ENCODE measurements around the gene FUT6. TPM values are rescaled to one million over a fixed set of nuclear protein-coding genes. Genes with fewer than 3 reads are reported as not detected.

The FUT6 gene
- total RNA-seq, 2 experiments from 2014 or later: not detected

DNA sequence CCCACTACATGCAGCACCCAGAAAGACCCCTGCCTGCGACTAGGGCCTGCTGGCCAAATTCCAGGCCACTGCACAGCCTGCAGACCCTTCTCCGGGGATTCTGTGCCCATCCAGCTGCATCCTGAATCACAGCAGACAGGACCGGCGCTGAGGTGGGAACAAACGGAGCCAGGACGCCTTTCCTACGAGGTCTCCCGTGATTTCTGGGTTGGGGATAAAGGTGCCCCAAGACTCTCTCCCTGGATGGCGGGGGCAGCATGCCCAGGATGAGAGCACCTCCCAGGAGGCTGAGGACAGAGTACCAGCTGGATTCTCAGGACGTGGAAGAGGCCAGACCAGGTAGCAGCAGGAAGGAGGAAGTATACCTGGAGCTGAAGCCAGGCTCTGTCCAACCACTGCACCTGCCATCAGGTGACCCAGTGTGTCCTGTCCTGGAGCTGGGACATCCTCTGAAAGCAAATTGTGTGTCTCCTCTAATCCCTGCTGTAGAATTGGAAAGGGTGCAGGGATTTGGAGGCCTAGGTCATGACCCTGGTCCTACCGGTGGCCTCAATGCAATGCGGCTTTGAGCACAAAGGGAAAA lies 34.2 kb upstream of the FUT6 start:
- Histone ChIP-seq H3K9me3 (ENCODE audit: low read length) (no peaks in the 10 kb centered on the region), H3K4me1 (ENCODE audit: insufficient read depth, low read length, poor library complexity, severe bottlenecking) (no peaks in the 10 kb centered on the region), H3K9me2 (ENCODE audit: insufficient read depth, low read length) (no peaks in the 10 kb centered on the region), H3K4me3 (ENCODE audit: low read depth, low read length, poor library complexity, severe bottlenecking) (no peak overlapping the region), H3K79me2 (ENCODE audit: insufficient read depth, low read depth, low read length) (no peaks in the 10 kb centered on the region), H3K36me3 (ENCODE audit: insufficient read depth, low read length) (no peaks in the 10 kb centered on the region), H2AFZ (ENCODE audit: low read length) (no peak overlapping the region), H4K20me1 (ENCODE audit: insufficient read depth, low read length) (no peaks in the 10 kb centered on the region), H3K27ac (ENCODE audit: low read depth, low read length, poor library complexity, severe bottlenecking) (no peak overlapping the region), H3K4me2 (ENCODE audit: low read length) (no peak overlapping the region)
- no TSS peak for BruUV-seq (replicated peaks)
- intact Hi-C loops (cut with micrococcal nuclease; ENCODE audit: unreplicated experiment): no loop called here
- CTCF ChIA-PET (ENCODE audit: unreplicated experiment): no interaction called here
- POLR2A ChIA-PET: no interaction called here
- DNase-seq (ENCODE audit: low spot score): no peak
- no peak for TF ChIP-seq EZH2phosphoT487 (IDR thresholded peaks at IDR 0.05; ENCODE audit: borderline replicate concordance, low read depth, low read length)
- TF ChIP-seq, protein P1, sequence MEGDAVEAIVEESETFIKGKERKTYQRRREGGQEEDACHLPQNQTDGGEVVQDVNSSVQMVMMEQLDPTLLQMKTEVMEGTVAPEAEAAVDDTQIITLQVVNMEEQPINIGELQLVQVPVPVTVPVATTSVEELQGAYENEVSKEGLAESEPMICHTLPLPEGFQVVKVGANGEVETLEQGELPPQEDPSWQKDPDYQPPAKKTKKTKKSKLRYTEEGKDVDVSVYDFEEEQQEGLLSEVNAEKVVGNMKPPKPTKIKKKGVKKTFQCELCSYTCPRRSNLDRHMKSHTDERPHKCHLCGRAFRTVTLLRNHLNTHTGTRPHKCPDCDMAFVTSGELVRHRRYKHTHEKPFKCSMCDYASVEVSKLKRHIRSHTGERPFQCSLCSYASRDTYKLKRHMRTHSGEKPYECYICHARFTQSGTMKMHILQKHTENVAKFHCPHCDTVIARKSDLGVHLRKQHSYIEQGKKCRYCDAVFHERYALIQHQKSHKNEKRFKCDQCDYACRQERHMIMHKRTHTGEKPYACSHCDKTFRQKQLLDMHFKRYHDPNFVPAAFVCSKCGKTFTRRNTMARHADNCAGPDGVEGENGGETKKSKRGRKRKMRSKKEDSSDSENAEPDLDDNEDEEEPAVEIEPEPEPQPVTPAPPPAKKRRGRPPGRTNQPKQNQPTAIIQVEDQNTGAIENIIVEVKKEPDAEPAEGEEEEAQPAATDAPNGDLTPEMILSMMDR (conservative IDR thresholded peaks at IDR 0.05; ENCODE audit: low read length): no peak

DNA sequence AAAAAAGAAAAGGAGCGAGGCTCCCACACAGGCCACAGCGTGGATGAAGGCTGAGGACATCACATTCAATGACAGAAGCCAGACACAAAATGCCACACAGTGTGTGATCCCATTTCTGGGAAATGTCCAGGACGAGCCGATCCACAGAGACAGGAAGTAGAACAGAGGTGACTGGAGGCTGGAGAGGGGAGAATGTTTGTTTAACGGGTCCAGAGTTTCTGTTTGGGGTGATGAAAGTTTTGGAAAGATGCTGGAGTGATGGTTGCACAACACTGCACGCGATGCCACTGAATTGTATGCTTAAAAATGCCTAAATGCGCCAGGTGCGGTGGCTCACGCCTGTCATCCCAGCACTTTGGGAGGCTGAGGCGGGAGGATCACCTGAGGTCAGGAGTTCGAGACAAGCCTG lies 31.5 kb upstream of the FUT6 start:
- H3K36me3 ChIP-seq (ENCODE audit: insufficient read depth, low read length): no peaks in the 10 kb centered on the region
- no peak for TF ChIP-seq EZH2phosphoT487 (IDR thresholded peaks at IDR 0.05; ENCODE audit: borderline replicate concordance, low read depth, low read length)
- TF ChIP-seq, protein P1 (conservative IDR thresholded peaks at IDR 0.05; ENCODE audit: low read length): no peak
- no peak for DNase-seq (ENCODE audit: low spot score)
- no peak overlapping the region for H2AFZ ChIP-seq (ENCODE audit: low read length)
- H3K4me1 ChIP-seq (ENCODE audit: insufficient read depth, low read length, poor library complexity, severe bottlenecking): peaks cover 8% of the 10 kb centered on the region
- ChIA-PET POLR2A (interaction anchor here (0.6 kb wide), 2 partner anchors 18 to 183 kb away, joined by 3 to 4 read pairs; no protein-coding TSS in a partner anchor), CTCF (ENCODE audit: unreplicated experiment) (no interaction called here)
- no peaks in the 10 kb centered on the region for H3K79me2 ChIP-seq (ENCODE audit: insufficient read depth, low read depth, low read length)
- no peak overlapping the region for H3K4me3 ChIP-seq (ENCODE audit: low read depth, low read length, poor library complexity, severe bottlenecking)
- no peaks in the 10 kb centered on the region for H3K9me3 ChIP-seq (ENCODE audit: low read length)
- no peaks in the 10 kb centered on the region for H4K20me1 ChIP-seq (ENCODE audit: insufficient read depth, low read length)
- no peak overlapping the region for H3K27ac ChIP-seq (ENCODE audit: low read depth, low read length, poor library complexity, severe bottlenecking)
- no peak overlapping the region for H3K4me2 ChIP-seq (ENCODE audit: low read length)
- no TSS peak for BruUV-seq (replicated peaks)
- intact Hi-C loops (cut with micrococcal nuclease; ENCODE audit: unreplicated experiment): no loop called here
- H3K9me2 ChIP-seq (ENCODE audit: insufficient read depth, low read length): no peaks in the 10 kb centered on the region

DNA sequence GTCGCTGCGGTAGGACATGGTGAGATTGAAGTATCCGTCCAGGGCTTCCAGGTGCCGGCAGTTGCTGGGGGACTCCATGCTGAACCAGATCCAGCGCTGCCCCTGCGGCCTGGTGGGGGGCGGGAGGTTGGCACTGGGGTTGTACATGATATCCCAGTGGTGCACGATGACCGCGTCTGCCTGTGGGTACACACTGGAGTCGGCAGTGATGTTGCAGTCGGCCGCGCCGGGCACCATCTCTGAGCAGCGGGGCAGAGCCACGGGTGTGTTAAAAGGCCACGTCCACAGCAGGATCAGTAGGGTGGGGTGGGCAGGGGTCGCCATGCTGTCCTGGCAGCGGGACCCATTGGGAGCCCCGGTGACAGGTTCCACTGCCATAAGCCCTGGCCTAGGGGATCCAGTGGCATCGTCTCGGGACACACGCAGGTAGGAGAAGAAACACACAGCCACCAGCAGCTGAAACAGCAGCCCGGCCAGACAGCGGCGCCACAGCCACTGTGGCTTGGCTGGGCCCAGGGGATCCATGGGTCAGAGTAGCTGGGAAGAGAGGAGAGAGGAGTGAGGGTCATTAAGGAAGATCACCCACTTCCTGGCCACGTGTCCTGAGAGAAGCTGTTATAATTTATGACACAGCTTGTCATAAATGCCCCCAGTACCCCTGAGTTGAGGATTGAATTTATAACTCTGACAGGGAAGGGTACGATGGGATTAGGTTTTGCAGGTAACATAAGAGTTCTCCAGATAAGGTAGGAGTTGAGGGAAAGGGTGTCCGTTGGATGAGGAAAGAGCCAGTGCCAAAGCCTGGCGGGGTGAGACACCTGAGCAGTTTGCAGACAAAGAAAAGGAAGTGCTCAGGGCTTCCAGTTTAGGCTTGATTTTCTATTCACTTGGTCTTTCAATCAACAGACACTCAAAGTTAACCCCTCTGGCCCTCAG lies 28.0 kb upstream of the FUT6 start:
- TF ChIP-seq, protein P1 (conservative IDR thresholded peaks at IDR 0.05; ENCODE audit: low read length): no peak
- TF ChIP-seq EZH2phosphoT487 (IDR thresholded peaks at IDR 0.05; ENCODE audit: borderline replicate concordance, low read depth, low read length): no peak
- H2AFZ ChIP-seq (ENCODE audit: low read length): peak overlapping the region; percentile 46
- no peaks in the 10 kb centered on the region for H3K79me2 ChIP-seq (ENCODE audit: insufficient read depth, low read depth, low read length)
- intact Hi-C loops (cut with micrococcal nuclease; ENCODE audit: unreplicated experiment): no loop called here
- POLR2A ChIA-PET: no interaction called here
- no peak overlapping the region for H3K27ac ChIP-seq (ENCODE audit: low read depth, low read length, poor library complexity, severe bottlenecking)
- no peaks in the 10 kb centered on the region for H3K36me3 ChIP-seq (ENCODE audit: insufficient read depth, low read length)
- no peaks in the 10 kb centered on the region for H4K20me1 ChIP-seq (ENCODE audit: insufficient read depth, low read length)
- H3K4me1 ChIP-seq (ENCODE audit: insufficient read depth, low read length, poor library complexity, severe bottlenecking): peaks cover 8% of the 10 kb centered on the region
- CTCF ChIA-PET (ENCODE audit: unreplicated experiment): no interaction called here
- no peaks in the 10 kb centered on the region for H3K9me3 ChIP-seq (ENCODE audit: low read length)
- no peak overlapping the region for H3K4me2 ChIP-seq (ENCODE audit: low read length)
- no peak overlapping the region for H3K4me3 ChIP-seq (ENCODE audit: low read depth, low read length, poor library complexity, severe bottlenecking)
- H3K9me2 ChIP-seq (ENCODE audit: insufficient read depth, low read length): no peaks in the 10 kb centered on the region
- DNase-seq (ENCODE audit: low spot score): no peak
- BruUV-seq (replicated peaks): no TSS peak
